ENCODE measurements around the gene GRSF1. TPM values are rescaled to one million over a fixed set of nuclear protein-coding genes. Genes with fewer than 3 reads are reported as not detected.
"Not testable (repeated sequence)": the region's sequence is repeated elsewhere in the genome, so short reads cannot be mapped to it uniquely, and the experiment has no call there.

Gene GRSF1
- total and polyA plus RNA-seq, 10 donors, result 31.1 to 48.2 (median 39.6) TPM

GRCh38 chr4:70849291-70849690, 9.6 kb upstream of the GRSF1 start:
- Histone ChIP-seq H3K27ac (no peak overlapping the region), H3K27me3 (replicated peaks in 1 of 7) (no peaks in the 10 kb centered on the region), H3K4me1 (peaks cover 0 to 38% (median 1%) of the 10 kb centered on the region in 6 donors), H3K4me3 (no peak overlapping the region), H3K36me3 (no peaks in the 10 kb centered on the region), H3K9me3 (no peaks in the 10 kb centered on the region)
- DNase-seq, result no peak
- intact Hi-C loops (cut with DNase I; ENCODE audit: low total_unique reads), result loop anchor here (10.0 kb wide), 1 partner anchor 156 kb away; no protein-coding TSS in a partner anchor
- no peak for TF ChIP-seq POLR2AphosphoS5 (IDR thresholded peaks at IDR 0.05)
- TF ChIP-seq POLR2A (IDR thresholded peaks at IDR 0.05), result no peak
- WGBS, 5 donors, result 44 to 62% (median 59%) methylated on average over 5 of the region's 5 CpGs

GRCh38 chr4:70844180-70844579, 4.5 kb upstream of the GRSF1 start:
- no peak overlapping the region for H3K4me3 ChIP-seq
- intact Hi-C loops (cut with DNase I; ENCODE audit: low total_unique reads), result loop anchor here (10.0 kb wide), 1 partner anchor 161 kb away; no protein-coding TSS in a partner anchor
- no peaks in the 10 kb centered on the region for H3K36me3 ChIP-seq
- TF ChIP-seq POLR2AphosphoS5 (IDR thresholded peaks at IDR 0.05), result no peak
- TF ChIP-seq, protein P1, sequence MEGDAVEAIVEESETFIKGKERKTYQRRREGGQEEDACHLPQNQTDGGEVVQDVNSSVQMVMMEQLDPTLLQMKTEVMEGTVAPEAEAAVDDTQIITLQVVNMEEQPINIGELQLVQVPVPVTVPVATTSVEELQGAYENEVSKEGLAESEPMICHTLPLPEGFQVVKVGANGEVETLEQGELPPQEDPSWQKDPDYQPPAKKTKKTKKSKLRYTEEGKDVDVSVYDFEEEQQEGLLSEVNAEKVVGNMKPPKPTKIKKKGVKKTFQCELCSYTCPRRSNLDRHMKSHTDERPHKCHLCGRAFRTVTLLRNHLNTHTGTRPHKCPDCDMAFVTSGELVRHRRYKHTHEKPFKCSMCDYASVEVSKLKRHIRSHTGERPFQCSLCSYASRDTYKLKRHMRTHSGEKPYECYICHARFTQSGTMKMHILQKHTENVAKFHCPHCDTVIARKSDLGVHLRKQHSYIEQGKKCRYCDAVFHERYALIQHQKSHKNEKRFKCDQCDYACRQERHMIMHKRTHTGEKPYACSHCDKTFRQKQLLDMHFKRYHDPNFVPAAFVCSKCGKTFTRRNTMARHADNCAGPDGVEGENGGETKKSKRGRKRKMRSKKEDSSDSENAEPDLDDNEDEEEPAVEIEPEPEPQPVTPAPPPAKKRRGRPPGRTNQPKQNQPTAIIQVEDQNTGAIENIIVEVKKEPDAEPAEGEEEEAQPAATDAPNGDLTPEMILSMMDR (IDR thresholded peaks at IDR 0.05 in 8 of 11, conservative IDR thresholded peaks at IDR 0.05 in 3 of 11), result no peak
- TF ChIP-seq POLR2A (IDR thresholded peaks at IDR 0.05), result no peak
- H3K27me3 ChIP-seq (replicated peaks in 1 of 7), result no peaks in the 10 kb centered on the region
- peaks cover 0 to 31% (median 2%) of the 10 kb centered on the region in 6 donors for H3K4me1 ChIP-seq
- DNase-seq, result no peak
- no peaks in the 10 kb centered on the region for H3K9me3 ChIP-seq
- 66 to 84% (median 67%) methylated on average over 9 of the region's 9 CpGs for WGBS, 5 donors
- H3K27ac ChIP-seq, result no peak overlapping the region

GRCh38 chr4:70842761-70843435, 3.2 kb upstream of the GRSF1 start:
- Histone ChIP-seq H3K36me3 (no peaks in the 10 kb centered on the region), H3K4me1 (peaks cover 3 to 39% (median 9%) of the 10 kb centered on the region in 6 donors), H3K27ac (peak overlapping the region in 1 of 8 donors; percentile 15), H3K4me3 (no peak overlapping the region), H3K27me3 (replicated peaks in 1 of 7) (no peaks in the 10 kb centered on the region), H3K9me3 (no peaks in the 10 kb centered on the region)
- no peak for DNase-seq
- intact Hi-C loops (cut with DNase I; ENCODE audit: low total_unique reads), result loop anchor here (10.0 kb wide), 1 partner anchor 162 kb away; no protein-coding TSS in a partner anchor
- 63 to 84% (median 74%) methylated on average over 6 of the region's 6 CpGs for WGBS, 5 donors
- TF ChIP-seq POLR2AphosphoS5 (IDR thresholded peaks at IDR 0.05) (no peak), POLR2A (IDR thresholded peaks at IDR 0.05) (no peak)
- TF ChIP-seq, protein P1 (IDR thresholded peaks at IDR 0.05 in 8 of 11, conservative IDR thresholded peaks at IDR 0.05 in 3 of 11), result no peak

GRCh38 chr4:70841951-70842350, 2.3 kb upstream of the GRSF1 start:
- WGBS, 5 donors, result 29 to 91% (median 77%) methylated on average over 1 of the region's 1 CpG
- intact Hi-C loops (cut with DNase I; ENCODE audit: low total_unique reads), result loop anchor here (10.0 kb wide), 1 partner anchor 163 kb away; no protein-coding TSS in a partner anchor
- no peaks in the 10 kb centered on the region for H3K9me3 ChIP-seq
- H3K27ac ChIP-seq, result peak overlapping the region in 3 of 8 donors; percentile 8 to 97 (median 33)
- H3K27me3 ChIP-seq (replicated peaks in 1 of 7), result no peaks in the 10 kb centered on the region
- no peak overlapping the region for H3K4me3 ChIP-seq
- no peaks in the 10 kb centered on the region for H3K36me3 ChIP-seq
- no peak for DNase-seq
- TF ChIP-seq POLR2AphosphoS5 (IDR thresholded peaks at IDR 0.05), result no peak
- TF ChIP-seq POLR2A (IDR thresholded peaks at IDR 0.05), result no peak
- peaks cover 6 to 49% (median 19%) of the 10 kb centered on the region in 6 donors for H3K4me1 ChIP-seq

GRCh38 chr4:70841211-70841610, 1.5 kb upstream of the GRSF1 start:
- Histone ChIP-seq H3K27ac (peak overlapping the region in 4 of 8 donors; percentile 16 to 97 (median 64)), H3K36me3 (no peaks in the 10 kb centered on the region), H3K27me3 (replicated peaks in 1 of 7) (no peaks in the 10 kb centered on the region), H3K9me3 (no peaks in the 10 kb centered on the region), H3K4me3 (no peak overlapping the region), H3K4me1 (peaks cover 10 to 49% (median 26%) of the 10 kb centered on the region in 6 donors)
- no peak for DNase-seq
- intact Hi-C loops (cut with DNase I; ENCODE audit: low total_unique reads), result loop anchor here (10.0 kb wide), 1 partner anchor 164 kb away; no protein-coding TSS in a partner anchor
- TF ChIP-seq, protein P1 (IDR thresholded peaks at IDR 0.05 in 8 of 11, conservative IDR thresholded peaks at IDR 0.05 in 3 of 11), result no peak
- TF ChIP-seq POLR2AphosphoS5 (IDR thresholded peaks at IDR 0.05), result no peak
- TF ChIP-seq POLR2A (IDR thresholded peaks at IDR 0.05), result no peak

- not testable (repeated sequence) for H3K27me3 ChIP-seq (replicated peaks in 1 of 7); H3K36me3 ChIP-seq; H3K4me3 ChIP-seq; H3K9me3 ChIP-seq
- peak; percentile 81 for DNase-seq
- H3K4me1 ChIP-seq, result peaks cover 14 to 54% (median 32%) of the 10 kb centered on the region in 6 donors
- WGBS, 5 donors, result 91 to 96% (median 96%) methylated on average over 16 of the region's 16 CpGs
- intact Hi-C loops (cut with DNase I; ENCODE audit: low total_unique reads), result loop anchor here (10.0 kb wide), 1 partner anchor 164 kb away; no protein-coding TSS in a partner anchor
- H3K27ac ChIP-seq, result peak overlapping the region in 4 of 8 donors; percentile 90 to 97 (median 96)
Observed at GRCh38 chr4:70840631-70841030, 941 bp upstream of the GRSF1 start.

DNA sequence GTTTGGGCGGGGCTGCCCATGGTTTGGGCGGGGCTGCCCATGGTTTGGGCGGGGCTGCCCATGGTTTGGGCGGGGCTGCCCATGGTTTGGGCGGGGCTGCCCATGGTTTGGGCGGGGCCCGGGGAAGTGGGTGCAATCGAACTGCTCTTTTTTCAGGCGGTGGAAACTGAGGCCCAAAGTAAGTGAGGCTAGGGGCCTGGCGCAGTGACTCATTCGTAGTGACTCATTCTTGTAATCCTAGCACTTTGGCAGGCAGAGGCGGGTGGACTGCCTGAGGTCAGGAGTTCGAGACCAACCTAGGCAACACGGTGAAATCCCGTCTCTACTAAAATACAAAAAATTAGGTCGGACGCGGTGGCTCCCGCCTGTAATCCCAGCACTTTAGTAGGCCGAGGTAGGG, 447 bp upstream of the GRSF1 start:
- 54 to 93% (median 72%) methylated on average over 12 to 19 of the region's 20 CpGs for WGBS, 5 donors
- Histone ChIP-seq H3K4me3 (peak overlapping the region in 4 of 8 donors; percentile 81 to 99 (median 96)), H3K27ac (peak overlapping the region in 6 of 8 donors; percentile 44 to 97 (median 96)), H3K4me1 (peaks cover 14 to 55% (median 33%) of the 10 kb centered on the region in 6 donors)
- H3K9me3 ChIP-seq; H3K36me3 ChIP-seq; H3K27me3 ChIP-seq (replicated peaks in 1 of 7): not testable (repeated sequence)
- intact Hi-C loops (cut with DNase I; ENCODE audit: low total_unique reads), result loop anchor here (10.0 kb wide), 1 partner anchor 165 kb away; no protein-coding TSS in a partner anchor
- DNase-seq, result peak; percentile 91

Data from spleen (tissue), 11 donors.